Stimulated activated effector memory CD8-positive, alpha-beta T cell treated with anti-CD3 and anti-CD28 coated beads, Interleukin-12 subunit alpha, Interleukin-12 subunit beta, amount 100 ng/mL, for 72 hours (primary cell): ENCODE data around the gene B3GAT2.

Experiments used
- ATAC-seq: fragments of 150-1000 bp; cut with Tn5 transposase; 2 replicates; pipeline ENCODE4 v1.10.0; 2021
- DNase-seq, 2 donors: peaks; one replicate each; pipeline ENCODE4 v3.0.0; 2021 to 2022; ENCODE audit warnings: low spot score in 2 of 2
- H3K27ac Mint-ChIP-seq: one replicate; pipeline ENCODE4 v1.8.0; 2022; ENCODE audit warnings: mild to moderate bottlenecking, mixed read lengths
- H3K36me3 Mint-ChIP-seq: one replicate; pipeline ENCODE4 v1.8.0; 2022; ENCODE audit warnings: mild to moderate bottlenecking, mixed read lengths
- H3K4me1 Mint-ChIP-seq: one replicate; pipeline ENCODE4 v1.8.0; 2022; ENCODE audit warnings: mixed read lengths
- H3K4me3 Mint-ChIP-seq: one replicate; pipeline ENCODE4 v1.8.0; 2022; ENCODE audit warnings: mild to moderate bottlenecking, mixed read lengths
- H3K9me3 Mint-ChIP-seq: one replicate; pipeline ENCODE4 v1.8.0; 2022; ENCODE audit warnings: mixed read lengths

The B3GAT2 gene

GRCh38 chr6:70839286-70840266 is 117.3 kb downstream of the B3GAT2 start:
- peak; percentile 51 for ATAC-seq
- H3K9me3 Mint-ChIP-seq = no peaks in the 10 kb centered on the region
- H3K4me1 Mint-ChIP-seq = peaks cover 14% of the 10 kb centered on the region
- peak overlapping the region; percentile 18 for H3K27ac Mint-ChIP-seq
- peaks cover 10% of the 10 kb centered on the region for H3K36me3 Mint-ChIP-seq
- DNase-seq = no peak
- no peak overlapping the region for H3K4me3 Mint-ChIP-seq

GRCh38 chr6:70838907-70839285 is 118.0 kb downstream of the B3GAT2 start:
- DNase-seq = no peak
- Mint-ChIP-seq H3K9me3 (no peaks in the 10 kb centered on the region), H3K4me3 (no peak overlapping the region), H3K27ac (peak overlapping the region; percentile 18), H3K4me1 (peaks cover 14% of the 10 kb centered on the region), H3K36me3 (peaks cover 10% of the 10 kb centered on the region)
- ATAC-seq = no peak

- DNase-seq (no peak), ATAC-seq (no peak)
- peaks cover 2% of the 10 kb centered on the region for H3K9me3 Mint-ChIP-seq
- H3K4me1 Mint-ChIP-seq = peaks cover 8% of the 10 kb centered on the region
- no peak overlapping the region for H3K27ac Mint-ChIP-seq
- H3K36me3 Mint-ChIP-seq = peaks cover 10% of the 10 kb centered on the region
- H3K4me3 Mint-ChIP-seq = no peak overlapping the region
Observed at GRCh38 chr6:70834520-70834919, 122.3 kb downstream of the B3GAT2 start.

- DNase-seq = no peak
- H3K27ac Mint-ChIP-seq = no peak overlapping the region
Observed at GRCh38 chr6:70831427-70831826, 125.4 kb downstream of the B3GAT2 start.

GRCh38 chr6:70823651-70824050 is 133.2 kb downstream of the B3GAT2 start:
- no peak overlapping the region for H3K27ac Mint-ChIP-seq
- peaks cover 6% of the 10 kb centered on the region for H3K36me3 Mint-ChIP-seq
- no peaks in the 10 kb centered on the region for H3K4me1 Mint-ChIP-seq
- no peak overlapping the region for H3K4me3 Mint-ChIP-seq
- DNase-seq (no peak), ATAC-seq (no peak)
- peaks cover 6% of the 10 kb centered on the region for H3K9me3 Mint-ChIP-seq

More at GRCh38 chr6:70831427-70831826, 125.4 kb downstream of the B3GAT2 start:
- Mint-ChIP-seq H3K4me3 (no peak overlapping the region), H3K9me3 (peaks cover 2% of the 10 kb centered on the region), H3K36me3 (peaks cover 4% of the 10 kb centered on the region), H3K4me1 (no peaks in the 10 kb centered on the region)
- no peak for ATAC-seq

- no peaks in the 10 kb centered on the region for H3K4me1 Mint-ChIP-seq
- H3K36me3 Mint-ChIP-seq = peaks cover 6% of the 10 kb centered on the region
- H3K27ac Mint-ChIP-seq = no peak overlapping the region
- no peak overlapping the region for H3K4me3 Mint-ChIP-seq
- peaks cover 6% of the 10 kb centered on the region for H3K9me3 Mint-ChIP-seq
- ATAC-seq (no peak), DNase-seq (no peak)
Observed at GRCh38 chr6:70821751-70822150, 135.1 kb downstream of the B3GAT2 start.

- ATAC-seq = no peak
- peaks cover 5% of the 10 kb centered on the region for H3K4me1 Mint-ChIP-seq
Observed at GRCh38 chr6:70820778-70821177, 136.1 kb downstream of the B3GAT2 start.

GRCh38 chr6:70819646-70820045 is 137.2 kb downstream of the B3GAT2 start:
- Mint-ChIP-seq H3K9me3 (peaks cover 6% of the 10 kb centered on the region), H3K4me3 (no peak overlapping the region), H3K36me3 (peaks cover 6% of the 10 kb centered on the region), H3K27ac (no peak overlapping the region), H3K4me1 (peaks cover 7% of the 10 kb centered on the region)
- no peak for DNase-seq
- no peak for ATAC-seq

More at GRCh38 chr6:70820778-70821177, 136.1 kb downstream of the B3GAT2 start:
- no peak for DNase-seq
- H3K36me3 Mint-ChIP-seq = peaks cover 6% of the 10 kb centered on the region
- peaks cover 6% of the 10 kb centered on the region for H3K9me3 Mint-ChIP-seq
- no peak overlapping the region for H3K27ac Mint-ChIP-seq
- H3K4me3 Mint-ChIP-seq = no peak overlapping the region

GRCh38 chr6:70813885-70814284 is 143.0 kb downstream of the B3GAT2 start:
- no peak for ATAC-seq
- Mint-ChIP-seq H3K4me3 (no peak overlapping the region), H3K9me3 (no peaks in the 10 kb centered on the region), H3K27ac (no peak overlapping the region), H3K4me1 (peaks cover 7% of the 10 kb centered on the region), H3K36me3 (peaks cover 7% of the 10 kb centered on the region)
- DNase-seq = no peak

- no peak for DNase-seq
- ATAC-seq = no peak
- no peak overlapping the region for H3K4me3 Mint-ChIP-seq
- no peak overlapping the region for H3K27ac Mint-ChIP-seq
- peaks cover 7% of the 10 kb centered on the region for H3K36me3 Mint-ChIP-seq
- peaks cover 7% of the 10 kb centered on the region for H3K4me1 Mint-ChIP-seq
- H3K9me3 Mint-ChIP-seq = no peaks in the 10 kb centered on the region
Observed at GRCh38 chr6:70811788-70812187, 145.1 kb downstream of the B3GAT2 start.
